Esophagus mucosa (tissue), 1 donor: Measurements from ENCODE around the gene VRK2. TPM values are rescaled to one million over a fixed set of nuclear protein-coding genes. Genes with fewer than 3 reads are reported as not detected.
"Not testable (repeated sequence)": the region's sequence is repeated elsewhere in the genome, so short reads cannot be mapped to it uniquely, and the experiment has no call there.

Experiments used
- ATAC-seq: fragments of 200-7000 bp; cut with Tn5 transposase; one replicate; pipeline ENCODE4 v1.9.1; 2020
- total RNA-seq: library from RNA; stranded (reverse); gene quantifications from one replicate; pipeline ENCODE4 v1.2.4, GENCODE V29; 2023
- donor health status: DM: yes; HTN: yes; CAD: no.

The VRK2 gene
- total RNA-seq, 1 donor from 2014 or later = 32.6 TPM

- ATAC-seq = no peak
Measured at GRCh38 chr2:58055033-58055786, 8.6 kb downstream of the VRK2 start.

- ATAC-seq = no peak
Measured at GRCh38 chr2:58056192-58056916, 9.7 kb downstream of the VRK2 start.

- ATAC-seq = no peak
Measured at GRCh38 chr2:58057707-58058530, 11.3 kb downstream of the VRK2 start.

- no peak for ATAC-seq
Measured at GRCh38 chr2:58063641-58064040, 17.0 kb downstream of the VRK2 start.

GRCh38 chr2:58064086-58064485, 17.5 kb downstream of the VRK2 start:
- no peak for ATAC-seq

GRCh38 chr2:58065248-58065647, 18.6 kb downstream of the VRK2 start:
- no peak for ATAC-seq

GRCh38 chr2:58067001-58067400, 20.4 kb downstream of the VRK2 start:
- no peak for ATAC-seq

- ATAC-seq = no peak
Measured at GRCh38 chr2:58070765-58071164, 24.2 kb downstream of the VRK2 start.

- ATAC-seq = no peak
Measured at GRCh38 chr2:58072102-58072501, 25.5 kb downstream of the VRK2 start.

- ATAC-seq = no peak
Measured at GRCh38 chr2:58073008-58073407, 26.4 kb downstream of the VRK2 start.

GRCh38 chr2:58073751-58074150, 27.1 kb downstream of the VRK2 start:
- no peak for ATAC-seq

GRCh38 chr2:58081000-58081399, 34.4 kb downstream of the VRK2 start:
- no peak for ATAC-seq

GRCh38 chr2:58089081-58089480, 42.5 kb downstream of the VRK2 start:
- ATAC-seq = no peak

- not testable (repeated sequence) for ATAC-seq
Measured at GRCh38 chr2:58092772-58093171, 46.2 kb downstream of the VRK2 start.

- ATAC-seq = no peak
Measured at GRCh38 chr2:58097025-58097424, 50.4 kb downstream of the VRK2 start.

GRCh38 chr2:58098254-58099095, 51.9 kb downstream of the VRK2 start:
- peak; percentile 87 for ATAC-seq

GRCh38 chr2:58099096-58099769, 52.6 kb downstream of the VRK2 start:
- peak; percentile 15 for ATAC-seq

GRCh38 chr2:58101500-58101899, 54.9 kb downstream of the VRK2 start:
- no peak for ATAC-seq

GRCh38 chr2:58106896-58107295, 60.3 kb downstream of the VRK2 start:
- ATAC-seq = no peak

GRCh38 chr2:58107803-58108710, 61.5 kb downstream of the VRK2 start:
- ATAC-seq = peak; percentile 92

- no peak for ATAC-seq
Measured at GRCh38 chr2:58109481-58109880, 62.9 kb downstream of the VRK2 start.
